GM18502 (cell line): ENCODE measurements around the gene TMEM240.

ENCODE experiments used
- ATAC-seq: cut with Tn5 transposase; IDR thresholded peaks from one replicate; pipeline ENCODE4 v1.9.1; 2021; ENCODE audit warnings: mild to moderate bottlenecking; ENCODE audit not compliant: unreplicated experiment, poor library complexity

The TMEM240 gene

DNA sequence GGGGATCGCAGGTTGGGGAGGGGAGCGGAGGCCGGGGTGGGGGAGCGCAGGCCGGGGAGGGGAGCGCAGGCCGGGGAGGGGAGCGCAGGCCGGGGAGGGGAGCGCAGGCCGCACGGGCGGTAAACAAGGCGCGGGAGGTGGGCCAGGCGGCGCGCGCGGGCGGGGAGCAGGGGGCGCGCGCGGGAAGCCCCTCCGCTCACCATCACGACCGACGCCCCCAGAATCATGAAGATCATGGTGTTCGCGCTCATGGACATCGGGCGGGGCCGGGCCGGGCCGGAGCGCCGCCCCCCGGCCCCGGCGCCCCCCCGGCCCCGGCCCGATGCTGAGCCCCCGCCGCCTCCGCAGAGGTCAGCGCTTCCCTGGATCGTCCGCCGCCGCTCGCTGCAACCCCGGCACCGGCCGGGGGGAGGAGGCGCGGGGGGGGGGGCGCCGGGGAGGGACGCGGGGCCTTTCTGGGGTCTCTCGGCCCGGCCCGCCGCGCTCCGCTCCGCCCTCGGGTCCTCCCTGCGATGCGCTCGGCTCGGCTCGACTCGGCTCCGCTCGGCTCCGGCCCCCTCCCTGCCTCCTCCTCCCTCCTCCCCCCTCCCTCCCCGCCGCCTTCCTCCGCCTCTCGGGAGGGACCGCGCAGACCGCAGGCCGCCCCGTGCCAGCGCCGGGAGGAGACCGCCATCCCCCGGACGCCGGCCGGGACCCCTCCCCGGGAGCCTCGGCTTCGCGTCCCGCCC, at the start of gene TMEM240:
Gene TMEM240, minus strand, starts transcription at position 535 of the 728 bp plus-strand sequence. Its CDS starts 278 bp downstream, at position 257.
- ATAC-seq, result no peak

DNA sequence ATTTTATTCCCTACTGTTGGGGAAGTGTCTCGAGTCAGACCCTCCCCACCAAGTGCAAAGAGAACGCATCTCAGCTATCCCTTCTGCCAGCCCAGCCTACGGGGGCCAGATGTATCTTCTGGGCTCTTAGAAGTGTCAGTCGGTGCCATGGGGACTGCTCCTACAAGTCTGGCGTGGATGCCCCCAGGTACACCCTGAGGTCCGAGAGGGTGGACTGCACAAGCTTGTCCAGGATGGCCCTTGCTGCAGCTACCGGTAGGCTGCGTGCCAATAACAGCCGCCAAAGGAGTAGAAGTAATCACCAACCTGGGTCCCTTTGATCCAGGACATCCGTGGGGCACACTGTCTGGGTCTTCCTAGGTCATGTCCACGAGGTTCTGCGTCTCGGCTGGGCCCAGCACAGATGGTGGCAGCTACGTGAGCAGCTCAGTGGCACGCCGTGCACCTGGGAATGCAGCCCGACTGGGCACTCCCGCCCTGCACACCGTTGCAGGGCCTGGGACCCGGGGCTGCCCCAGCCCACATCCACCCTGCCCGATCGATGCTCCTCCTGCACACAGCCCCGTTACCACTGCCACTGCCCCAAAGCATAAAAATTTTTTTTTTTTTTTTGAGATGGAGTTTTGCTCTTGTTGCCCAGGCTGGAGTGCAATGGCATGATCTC, 43.1 kb upstream of the TMEM240 start:
- ATAC-seq, result no peak

DNA sequence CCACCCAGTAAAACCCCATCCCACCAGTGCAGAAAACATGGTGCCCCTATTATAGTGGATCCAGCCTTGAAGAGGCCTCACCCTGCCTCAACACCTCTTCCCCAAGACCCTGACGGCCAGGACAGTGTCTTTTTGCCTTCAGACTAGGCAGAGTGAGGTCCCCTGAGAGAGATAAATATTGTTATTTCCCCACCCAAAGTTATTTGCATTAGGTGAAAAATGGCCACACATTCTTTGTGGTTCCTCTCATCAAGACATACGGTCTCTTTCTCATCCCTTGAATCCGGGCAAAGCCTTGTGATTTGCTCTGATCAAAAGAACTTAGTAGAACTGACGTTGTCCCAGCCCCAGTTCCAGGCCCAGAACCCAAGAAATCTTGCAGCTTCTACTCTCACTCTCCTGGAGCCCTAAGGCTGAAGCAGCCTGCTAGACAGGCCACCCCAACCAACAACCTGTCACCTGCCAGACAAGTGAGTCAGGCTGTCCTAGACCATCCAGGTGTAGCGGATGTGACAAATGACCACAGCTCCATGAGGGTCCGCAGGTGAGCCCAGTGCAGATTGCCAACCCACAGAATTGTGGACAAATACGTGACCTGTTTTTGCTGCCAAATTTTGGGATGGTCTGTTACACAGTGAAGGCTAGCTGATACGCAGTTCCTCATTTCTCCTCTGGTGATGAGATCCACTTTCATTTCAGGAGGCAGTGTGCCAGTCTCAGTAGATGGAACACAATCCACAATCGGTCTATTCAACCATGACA, 42.3 kb upstream of the TMEM240 start:
- ATAC-seq, result no peak

- ATAC-seq, result no peak
Measured at GRCh38 chr1:1578371-1578940, 38.0 kb upstream of the TMEM240 start.

DNA sequence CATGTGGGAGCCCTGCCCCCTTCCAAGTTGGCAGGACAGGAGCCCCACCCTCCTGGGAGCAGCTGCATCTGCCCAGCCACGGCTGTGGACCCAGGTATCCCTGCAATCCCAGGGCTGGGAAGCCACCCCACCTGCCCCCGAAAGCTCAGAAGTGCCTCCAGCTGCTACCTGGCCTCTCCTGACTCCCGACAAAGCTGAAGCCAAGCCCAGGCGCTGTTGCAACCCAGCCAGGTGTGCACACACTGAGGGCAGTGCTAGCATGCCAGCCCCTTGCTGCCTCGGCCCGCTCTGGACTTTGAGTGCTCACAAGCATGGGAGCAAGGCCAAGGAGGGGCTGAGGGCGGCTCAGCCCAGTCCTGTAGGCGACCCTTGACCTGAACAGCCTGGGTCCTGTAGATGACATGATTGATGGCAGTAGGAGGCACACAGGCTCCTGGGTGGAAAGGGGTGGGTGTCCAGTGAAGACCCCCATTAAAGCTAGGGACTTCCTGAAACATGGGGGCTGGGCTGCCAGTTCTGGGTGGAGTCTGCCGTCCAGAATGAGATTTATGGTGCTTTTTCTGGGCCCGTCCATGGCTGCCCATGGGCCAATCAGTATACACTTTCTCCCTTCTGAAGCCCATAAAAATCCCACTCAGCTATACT, 37.1 kb upstream of the TMEM240 start:
- no peak for ATAC-seq

- ATAC-seq, result peak; percentile 89
Measured at GRCh38 chr1:1574721-1575537, 34.5 kb upstream of the TMEM240 start, which contains the start of gene SSU72. Gene SSU72, minus strand, starts transcription at chr1:1574863. Its CDS starts 306 bp downstream, at chr1:1574557.

GRCh38 chr1:1573843-1574720, 33.7 kb upstream of the TMEM240 start:
- peak; percentile 65 for ATAC-seq

GRCh38 chr1:1569341-1569740, 28.9 kb upstream of the TMEM240 start:
- ATAC-seq, result no peak

DNA sequence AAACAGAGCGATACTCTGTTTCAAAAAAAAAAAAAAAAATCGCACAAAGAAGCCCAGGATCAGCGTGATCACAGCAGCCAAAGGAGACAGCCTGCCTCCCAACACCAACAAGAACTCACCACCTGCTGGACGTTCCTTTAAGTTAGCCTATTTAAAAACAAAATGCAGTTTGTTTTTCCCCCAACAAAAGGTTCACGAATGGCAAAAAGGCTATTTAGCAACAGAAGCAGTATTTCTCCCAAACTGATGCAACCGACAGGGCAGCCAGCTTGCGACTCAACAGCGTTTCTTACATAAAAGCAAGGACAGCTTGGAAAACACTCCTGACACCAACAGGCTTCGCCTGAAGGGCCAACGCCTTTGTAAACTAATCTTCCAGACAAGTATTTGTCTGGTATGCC, 27.5 kb upstream of the TMEM240 start:
- ATAC-seq, result no peak

- ATAC-seq, result no peak
Measured at GRCh38 chr1:1567152-1567875, 26.9 kb upstream of the TMEM240 start.

GRCh38 chr1:1565340-1565739, 24.9 kb upstream of the TMEM240 start:
- no peak for ATAC-seq

- ATAC-seq, result no peak
Measured at GRCh38 chr1:1564268-1564667, 23.8 kb upstream of the TMEM240 start.

- ATAC-seq, result no peak
Measured at GRCh38 chr1:1563688-1564087, 23.3 kb upstream of the TMEM240 start.

GRCh38 chr1:1562556-1563195, 22.3 kb upstream of the TMEM240 start:
- ATAC-seq, result no peak

DNA sequence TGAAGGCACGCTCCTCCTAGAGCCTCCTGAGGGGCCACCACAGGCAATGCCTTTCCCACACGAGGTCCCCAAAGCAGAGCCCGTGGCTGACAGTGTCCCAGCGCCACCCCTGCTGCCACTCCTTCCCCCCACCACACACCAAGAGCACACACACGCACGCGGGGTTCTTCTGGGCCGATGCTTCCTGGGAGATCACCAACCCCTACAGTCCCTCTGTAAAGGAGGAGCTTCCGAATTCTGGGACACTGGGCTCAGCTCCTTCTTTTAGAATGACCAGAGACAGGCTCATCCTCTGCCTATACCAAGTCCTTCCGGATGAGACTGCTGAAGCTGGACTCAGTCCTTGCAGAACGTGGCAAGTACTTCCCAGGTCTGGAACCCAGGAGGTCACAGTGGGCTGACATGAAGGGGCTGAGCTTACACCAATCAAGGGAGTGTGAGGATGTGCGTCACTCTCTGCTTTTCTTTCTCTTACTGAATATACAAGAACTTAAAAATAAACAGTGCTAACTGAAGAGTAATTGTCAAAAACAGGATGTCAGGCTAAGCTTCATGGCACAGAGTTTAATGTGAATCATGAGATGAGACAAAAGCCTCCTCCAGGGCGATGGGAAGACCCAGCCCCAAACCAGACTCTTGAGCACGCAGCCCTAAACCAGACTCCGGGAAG, 21.5 kb upstream of the TMEM240 start:
- no peak for ATAC-seq

DNA sequence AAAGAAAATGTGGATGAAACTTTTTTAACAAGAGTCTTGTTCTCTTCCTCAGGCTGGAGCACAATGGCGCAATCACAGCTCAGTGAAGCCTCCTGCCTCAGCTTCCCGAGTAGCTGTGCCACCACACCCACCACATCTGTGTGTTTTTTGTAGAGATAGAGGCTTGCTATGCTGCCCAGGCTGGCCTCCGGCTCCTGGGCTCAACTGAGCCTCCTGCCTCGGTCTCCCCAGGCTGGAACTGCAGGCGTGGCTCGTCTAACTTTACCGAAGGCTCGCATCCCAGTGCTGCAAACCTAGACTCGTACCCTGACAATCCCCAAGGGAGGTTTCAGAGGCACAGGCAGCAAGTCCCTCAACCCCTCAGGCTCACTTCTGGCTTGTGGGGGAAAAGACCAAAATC, 19.8 kb upstream of the TMEM240 start:
- no peak for ATAC-seq

DNA sequence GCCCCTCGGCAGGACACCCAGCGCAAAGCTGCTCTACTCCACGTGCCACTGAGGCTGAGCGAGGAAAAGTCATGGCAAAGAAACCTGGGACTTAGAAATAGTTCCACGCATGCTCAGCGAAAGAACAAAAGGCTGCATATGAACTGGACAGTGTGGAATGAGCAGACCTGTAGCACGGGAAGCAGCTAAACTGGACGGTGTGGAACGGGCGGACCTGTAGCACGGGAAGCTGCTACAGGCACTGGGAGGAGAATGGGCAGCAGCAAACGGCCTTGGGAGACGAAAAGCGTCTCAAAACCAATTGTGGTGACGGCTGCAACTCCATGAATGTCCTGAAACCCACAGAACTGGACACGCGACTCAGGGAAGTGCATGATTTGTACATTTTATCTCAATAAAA, 18.6 kb upstream of the TMEM240 start:
- no peak for ATAC-seq
